GM21528 (cell line): ENCODE measurements around the gene ERC2.
"Not testable (repeated sequence)": the region's sequence is repeated elsewhere in the genome, so short reads cannot be mapped to it uniquely, and the experiment has no call there.

Experiments used
- ATAC-seq: cut with Tn5 transposase; IDR thresholded peaks from one replicate; pipeline ENCODE4 v1.9.1; 2021; ENCODE audit warnings: mild to moderate bottlenecking, moderate library complexity; ENCODE audit not compliant: unreplicated experiment, low FRiP score

The ERC2 gene

DNA sequence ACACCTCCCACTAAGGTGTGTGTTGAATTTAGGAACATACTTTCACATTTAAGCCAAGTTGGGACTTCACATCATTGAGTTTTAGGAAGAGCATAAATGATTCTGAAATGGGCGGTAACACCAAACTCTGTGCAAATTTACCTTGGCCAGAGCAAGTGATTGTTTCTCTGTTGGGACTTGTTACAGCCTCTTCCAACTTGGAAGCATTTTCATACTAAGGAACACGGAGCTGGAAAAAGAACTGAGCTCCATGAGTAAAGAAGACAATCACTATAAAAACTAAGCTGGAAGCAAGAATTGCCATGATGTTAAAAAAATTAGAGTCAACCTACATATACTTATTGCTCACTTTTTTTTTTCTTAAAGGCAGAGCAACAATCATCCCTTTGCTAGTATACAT lies 371.3 kb downstream of the ERC2 start:
- no peak for ATAC-seq

DNA sequence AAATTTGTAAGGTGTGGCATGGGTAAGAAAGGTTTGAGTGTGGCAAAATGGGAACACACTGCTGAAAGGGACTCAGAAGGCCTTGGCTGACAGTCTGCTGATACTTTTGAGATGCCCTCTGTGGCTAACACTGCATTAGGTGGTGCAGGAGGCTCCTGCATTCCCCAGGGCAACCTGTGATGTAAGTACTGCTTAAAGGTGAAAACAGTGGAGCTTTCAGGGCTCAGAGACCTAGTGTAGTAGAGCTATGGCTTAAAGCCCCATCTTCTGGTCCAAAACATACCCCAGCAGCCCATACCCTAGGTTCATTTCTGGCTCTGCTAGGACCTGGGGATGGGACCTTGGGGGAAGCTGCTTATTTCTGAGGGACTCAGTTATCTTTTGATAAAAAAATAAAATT lies 374.1 kb downstream of the ERC2 start:
- no peak for ATAC-seq

DNA sequence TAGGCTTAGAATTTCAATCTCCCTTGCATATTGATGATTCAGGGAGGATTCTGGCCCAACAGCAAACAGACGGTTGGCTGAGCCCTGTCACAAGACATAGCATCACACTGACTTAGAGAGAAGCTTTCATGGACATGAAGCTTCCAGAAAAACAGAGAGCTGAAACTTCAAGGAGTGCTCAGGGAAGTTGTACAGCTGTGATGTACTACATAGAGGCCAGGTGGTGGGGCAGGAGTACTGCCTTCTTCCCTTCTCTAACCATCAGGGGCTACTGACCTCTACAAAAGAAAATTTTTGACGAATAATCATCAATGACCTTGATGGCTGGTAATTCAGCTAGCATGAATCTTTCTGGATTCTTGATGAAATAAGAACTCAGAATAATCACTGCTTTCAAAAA lies 378.5 kb downstream of the ERC2 start:
- no peak for ATAC-seq

DNA sequence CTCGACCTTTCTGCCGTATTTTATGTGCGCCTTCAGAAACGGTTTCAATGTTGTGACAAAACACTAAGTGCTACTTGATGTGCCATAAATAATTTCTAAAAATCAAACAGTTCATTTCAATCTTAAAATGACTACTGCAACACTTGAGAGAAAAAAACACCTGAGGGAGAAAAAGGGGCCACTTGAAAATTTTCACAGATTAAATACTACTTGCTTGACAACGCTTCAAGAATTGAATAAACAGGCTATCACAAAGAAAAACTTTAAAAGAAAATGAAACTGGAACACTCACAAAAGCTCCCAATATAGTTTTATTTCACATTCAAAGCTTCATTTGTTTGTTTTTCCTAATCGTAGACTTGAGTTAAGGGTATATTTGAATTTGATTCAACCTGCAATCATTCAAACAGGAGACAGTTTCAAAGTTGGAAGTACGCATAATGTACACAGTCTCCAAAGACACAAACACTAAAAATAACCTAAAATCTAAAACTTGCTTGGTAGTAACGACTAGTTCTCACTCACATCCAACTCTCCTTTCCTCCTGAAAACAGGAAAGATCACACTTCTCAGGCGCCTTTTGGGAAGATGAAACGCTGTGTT lies 380.7 kb downstream of the ERC2 start:
- ATAC-seq: no peak

DNA sequence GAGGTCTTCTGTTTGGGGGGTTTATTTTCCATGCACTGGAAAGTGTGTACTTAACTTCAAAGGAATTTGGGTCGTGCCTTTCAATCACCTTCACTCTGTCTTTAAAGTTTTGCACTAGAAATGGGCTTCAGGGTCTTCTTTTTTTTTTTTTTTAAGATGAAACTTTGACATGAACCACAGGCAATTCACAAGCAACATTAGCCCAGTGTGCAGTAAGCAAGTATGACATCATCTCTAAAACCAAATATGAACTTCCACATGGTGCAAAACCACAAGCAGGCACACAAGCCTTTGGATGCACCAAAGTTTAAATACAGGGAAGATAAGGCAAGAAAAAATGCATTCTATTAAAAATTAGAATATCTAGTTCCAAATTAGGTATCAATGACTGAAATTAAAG lies 381.9 kb downstream of the ERC2 start:
- no peak for ATAC-seq

- no peak for ATAC-seq
Measured at GRCh38 chr3:56081246-56081645, 387.0 kb downstream of the ERC2 start.

GRCh38 chr3:56076746-56077145 lies 391.5 kb downstream of the ERC2 start:
- ATAC-seq: no peak

GRCh38 chr3:56075089-56075488 lies 393.2 kb downstream of the ERC2 start:
- ATAC-seq: no peak

GRCh38 chr3:56069766-56070165 lies 398.5 kb downstream of the ERC2 start:
- ATAC-seq: no peak

GRCh38 chr3:56066405-56066804 lies 401.9 kb downstream of the ERC2 start:
- not testable (repeated sequence) for ATAC-seq

- no peak for ATAC-seq
Measured at GRCh38 chr3:56064684-56065083, 403.6 kb downstream of the ERC2 start.

DNA sequence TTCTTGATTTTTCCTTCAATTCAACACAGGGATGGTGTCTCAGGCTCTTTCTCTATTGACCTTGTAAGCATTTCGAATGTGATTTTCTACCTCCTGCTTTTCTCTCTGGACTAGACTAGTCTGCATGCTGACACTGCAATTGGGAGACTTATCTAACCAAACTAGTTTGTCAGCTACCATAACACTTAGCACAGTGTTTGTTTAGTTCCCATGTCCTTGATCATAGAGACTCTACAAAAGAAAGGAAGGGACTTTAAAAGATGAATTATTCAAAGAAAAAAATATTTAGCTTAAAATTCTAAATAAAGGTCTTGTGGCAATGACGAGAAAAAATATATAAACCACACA lies 407.0 kb downstream of the ERC2 start:
- no peak for ATAC-seq

- no peak for ATAC-seq
Measured at GRCh38 chr3:56060521-56061278, 407.6 kb downstream of the ERC2 start.

DNA sequence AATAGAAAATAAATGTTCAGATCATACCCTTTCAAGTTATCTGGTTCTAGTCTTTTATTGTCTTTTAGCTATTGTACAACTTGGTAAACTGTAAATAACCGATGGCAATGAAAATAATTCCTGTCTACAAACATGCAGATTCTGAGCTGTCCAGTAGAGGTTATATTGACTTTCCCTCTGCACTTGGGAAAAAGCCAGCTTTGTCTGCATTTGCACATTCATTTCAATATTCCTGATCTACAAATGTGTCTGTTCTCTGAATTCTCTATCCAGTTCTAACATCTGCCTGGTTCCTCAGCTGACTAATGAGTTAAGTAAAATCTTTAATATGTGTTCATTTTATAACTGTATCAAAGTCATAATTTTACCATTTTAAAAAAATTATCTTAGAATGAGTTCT lies 408.5 kb downstream of the ERC2 start:
- ATAC-seq: no peak

- ATAC-seq: no peak
Measured at GRCh38 chr3:56055951-56056350, 412.3 kb downstream of the ERC2 start.

DNA sequence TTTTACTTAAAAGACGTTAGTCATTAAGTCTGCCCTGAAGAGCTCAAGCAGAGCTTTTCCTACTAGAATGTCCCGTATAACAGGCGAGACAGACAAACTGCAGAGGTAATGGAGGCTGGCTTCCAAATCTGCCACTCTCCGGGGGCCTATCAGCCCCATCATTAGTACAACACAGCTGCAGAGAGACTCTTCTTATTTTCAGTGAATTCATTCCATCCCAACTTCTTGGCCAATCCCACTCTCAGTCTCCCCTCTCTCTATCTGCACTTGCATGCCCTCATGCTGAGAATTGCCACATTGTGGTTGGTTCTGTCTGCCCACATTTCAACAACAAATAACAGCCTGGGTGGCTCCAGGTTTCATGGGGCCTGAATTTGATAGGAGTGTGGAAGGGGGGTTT lies 412.7 kb downstream of the ERC2 start:
- no peak for ATAC-seq

GRCh38 chr3:56054844-56055243 lies 413.4 kb downstream of the ERC2 start:
- no peak for ATAC-seq

- ATAC-seq: no peak
Measured at GRCh38 chr3:56053727-56054126, 414.5 kb downstream of the ERC2 start.

DNA sequence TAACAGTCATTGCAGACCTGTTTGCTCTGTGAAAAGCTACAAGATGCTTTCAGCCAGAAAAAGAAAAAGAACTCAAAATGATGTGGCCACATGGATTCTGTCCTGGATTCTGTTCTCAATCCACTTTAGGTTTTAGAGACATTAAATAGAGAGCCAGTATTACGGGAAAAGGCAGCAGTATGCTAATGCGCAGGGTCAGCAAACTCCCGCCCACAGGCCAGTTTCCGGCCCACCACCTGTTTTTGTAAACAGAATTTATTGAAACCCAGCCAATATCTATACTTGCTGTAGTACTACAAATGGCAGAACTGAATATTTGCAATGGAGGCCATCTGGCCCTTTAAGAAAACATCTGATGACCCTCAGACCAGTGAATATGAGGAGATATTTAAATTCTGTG lies 416.1 kb downstream of the ERC2 start:
- no peak for ATAC-seq

- no peak for ATAC-seq
Measured at GRCh38 chr3:56051052-56051451, 417.2 kb downstream of the ERC2 start.

GRCh38 chr3:56048946-56049345 lies 419.3 kb downstream of the ERC2 start:
- ATAC-seq: no peak

DNA sequence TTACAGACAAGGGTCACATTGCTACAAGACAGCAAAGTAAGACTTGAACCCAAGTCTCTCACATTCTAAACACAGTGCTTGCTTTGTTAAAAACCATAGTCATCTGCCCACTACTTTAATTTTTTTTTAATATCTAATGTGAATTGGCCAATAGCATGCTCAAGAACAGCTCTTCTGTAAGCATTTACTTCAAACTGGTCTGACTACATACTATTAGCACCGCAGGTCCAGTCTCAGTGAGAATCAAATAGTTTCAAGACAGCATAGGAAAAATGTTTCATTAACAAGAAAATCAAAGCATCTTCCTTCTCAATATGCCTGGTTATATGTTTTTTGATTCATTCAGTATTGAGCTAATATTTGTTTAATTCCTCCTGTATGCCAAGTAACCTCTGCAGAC lies 419.9 kb downstream of the ERC2 start:
- ATAC-seq: no peak
